CD4-positive, alpha-beta T cell treated with Interleukin-17A for 4 hours (primary cell): Measurements from ENCODE around the gene VTN.

Experiments
- DNase-seq: peaks from one replicate; pipeline ENCODE4 v3.0.0-alpha.2; 2020; ENCODE audit warnings: mixed read lengths

Gene VTN

GRCh38 chr17:28395426-28395825, 25.3 kb upstream of the VTN start:
- no peak for DNase-seq

- no peak for DNase-seq
These were observed 24.4 kb upstream of the VTN start for GRCh38 chr17:28394337-28395116.

GRCh38 chr17:28392491-28392890, 22.4 kb upstream of the VTN start:
- DNase-seq = no peak

- no peak for DNase-seq
These were observed 21.3 kb upstream of the VTN start for GRCh38 chr17:28391401-28391800.

- DNase-seq = no peak
These were observed 20.9 kb upstream of the VTN start for GRCh38 chr17:28390984-28391383.

- no peak for DNase-seq
These were observed 20.5 kb upstream of the VTN start for GRCh38 chr17:28390563-28390962.

- no peak for DNase-seq
These were observed 20.0 kb upstream of the VTN start for GRCh38 chr17:28390141-28390540.

- no peak for DNase-seq
These were observed 18.0 kb upstream of the VTN start for GRCh38 chr17:28388106-28388505.

GRCh38 chr17:28386391-28386790, 16.3 kb upstream of the VTN start:
- DNase-seq = no peak

GRCh38 chr17:28385406-28385805, 15.3 kb upstream of the VTN start:
- DNase-seq = peak; percentile 28

GRCh38 chr17:28385037-28385400, 14.9 kb upstream of the VTN start:
- peak; percentile 23 for DNase-seq

- peak; percentile 73 for DNase-seq
These were observed 14.4 kb upstream of the VTN start for GRCh38 chr17:28384281-28385036.

GRCh38 chr17:28381141-28381825, 11.2 kb upstream of the VTN start:
- DNase-seq = peak; percentile 28

- DNase-seq = no peak
These were observed 10.0 kb upstream of the VTN start for GRCh38 chr17:28379814-28380801.

- DNase-seq = no peak
These were observed 2.8 kb upstream of the VTN start for GRCh38 chr17:28372945-28373274.

GRCh38 chr17:28372203-28372944, 2.3 kb upstream of the VTN start:
- peak; percentile 37 for DNase-seq

- peak; percentile 91 for DNase-seq
These were observed 1.4 kb upstream of the VTN start, which contains the start of gene SARM1 for GRCh38 chr17:28371245-28372202. Gene SARM1, plus strand, starts transcription at chr17:28371694. Its CDS starts 339 bp downstream, at chr17:28372033.

- DNase-seq = no peak
These were observed 617 bp upstream of the VTN start for GRCh38 chr17:28370744-28371103.

- peak; percentile 26 for DNase-seq
These were observed 448 bp downstream of the VTN start for GRCh38 chr17:28369684-28370034.

- no peak for DNase-seq
These were observed 1.0 kb downstream of the VTN start for GRCh38 chr17:28368915-28369683.
